GM23338 (cell line): Measurements from ENCODE around the gene MND1. TPM values are rescaled to one million over a fixed set of nuclear protein-coding genes. Genes with fewer than 3 reads are reported as not detected.

ENCODE experiments used
- ATAC-seq: fragments of 200-7000 bp; cut with Tn5 transposase; 3 replicates; pipeline ENCODE4 v1.9.1; 2020
- DNase-seq: peaks from one replicate; pipeline ENCODE4 v3.0.0-alpha.2; 2015; ENCODE audit warnings: low spot score
- H2AFZ ChIP-seq: fragments of 200-600 bp; sonication (generic); 2 replicates; pipeline ENCODE4 v1.8.0; 2016; ENCODE audit warnings: antibody characterized with exemption, mild to moderate bottlenecking, moderate library complexity
- H3F3A ChIP-seq: fragments of 200-600 bp; sonication (generic); replicated peaks from 2 replicates; pipeline ENCODE4 v1.8.0; 2017; ENCODE audit warnings: antibody characterized with exemption, mixed run types, low read depth
- H3K27ac ChIP-seq: fragments of 200-600 bp; sonication (generic); 2 replicates; pipeline ENCODE4 v1.6.1; 2016; ENCODE audit warnings: low read depth
- H3K27me3 ChIP-seq: fragments of 200-600 bp; sonication (generic); 2 replicates; pipeline ENCODE4 v1.8.0; 2016; ENCODE audit warnings: mild to moderate bottlenecking, mixed run types, moderate library complexity; ENCODE audit not compliant: insufficient read depth
- H3K36me3 ChIP-seq: fragments of 200-600 bp; sonication (generic); 2 replicates; pipeline ENCODE4 v1.8.0; 2016; ENCODE audit warnings: mild to moderate bottlenecking; ENCODE audit not compliant: insufficient read depth
- H3K4me1 ChIP-seq: fragments of 200-600 bp; sonication (generic); 2 replicates; pipeline ENCODE4 v1.8.0; 2016; ENCODE audit warnings: mild to moderate bottlenecking, moderate library complexity; ENCODE audit not compliant: insufficient read depth
- H3K4me2 ChIP-seq: fragments of 200-600 bp; sonication (generic); 2 replicates; pipeline ENCODE4 v1.7.1; 2017; ENCODE audit warnings: mixed run types
- H3K4me3 ChIP-seq: fragments of 200-600 bp; sonication (generic); 2 replicates; pipeline ENCODE4 v1.6.1; 2016; ENCODE audit warnings: mixed run types
- H3K79me2 ChIP-seq: fragments of 200-600 bp; sonication (generic); replicated peaks from 2 replicates; pipeline ENCODE4 v1.8.0; 2017; ENCODE audit warnings: mild to moderate bottlenecking; ENCODE audit not compliant: insufficient read depth
- H3K9me2 ChIP-seq: fragments of 200-600 bp; sonication (generic); 2 replicates; pipeline ENCODE4 v1.8.0; 2017; ENCODE audit not compliant: insufficient read depth
- H4K20me1 ChIP-seq: fragments of 200-600 bp; sonication (generic); replicated peaks from 2 replicates; pipeline ENCODE4 v1.8.0; 2017; ENCODE audit warnings: mild to moderate bottlenecking; ENCODE audit not compliant: insufficient read depth
- H3K27ac Mint-ChIP-seq: 2 replicates; pipeline ENCODE4 v1.8.0; 2020; ENCODE audit warnings: inconsistent platforms, mild to moderate bottlenecking, moderate library complexity, mixed read lengths
- H3K27me3 Mint-ChIP-seq: 3 replicates; pipeline ENCODE4 v1.8.0; 2022; ENCODE audit warnings: low read depth, mild to moderate bottlenecking, moderate library complexity, mixed read lengths, inconsistent platforms; ENCODE audit not compliant: insufficient read depth, poor library complexity
- H3K36me3 Mint-ChIP-seq: 3 replicates; pipeline ENCODE4 v1.8.0; 2021; ENCODE audit warnings: low read depth, mild to moderate bottlenecking, inconsistent platforms, moderate library complexity, mixed read lengths
- H3K4me1 Mint-ChIP-seq: 3 replicates; pipeline ENCODE4 v1.8.0; 2020; ENCODE audit warnings: mild to moderate bottlenecking, inconsistent platforms, mixed read lengths
- H3K4me3 Mint-ChIP-seq: 3 replicates; pipeline ENCODE4 v1.8.0; 2021; ENCODE audit warnings: moderate library complexity, mild to moderate bottlenecking, inconsistent platforms, mixed read lengths
- H3K9me3 Mint-ChIP-seq: 3 replicates; pipeline ENCODE4 v1.8.0; 2020; ENCODE audit warnings: moderate library complexity, mild to moderate bottlenecking, inconsistent platforms, mixed read lengths
- CREB1 ChIP-seq: fragments of 250-450 bp; sonication (Bioruptor Pico); IDR thresholded peaks from 2 replicates; pipeline ENCODE4 v1.5.0; 2020; ENCODE audit warnings: low read depth, mild to moderate bottlenecking, moderate library complexity
- EZH2 ChIP-seq: fragments of 200-600 bp; sonication (generic); IDR thresholded peaks from one replicate; pipeline ENCODE4 v1.8.0; 2017; ENCODE audit warnings: antibody characterized with exemption, mild to moderate bottlenecking, low read depth; ENCODE audit not compliant: unreplicated experiment
- EZH2phosphoT487 ChIP-seq: fragments of 200-600 bp; sonication (generic); IDR thresholded peaks from one replicate; pipeline ENCODE4 v1.8.1; 2018; ENCODE audit warnings: antibody characterized with exemption; ENCODE audit not compliant: unreplicated experiment
- JUNB ChIP-seq: IDR thresholded peaks from one replicate; pipeline ENCODE4 v1.6.1; 2016; ENCODE audit warnings: antibody characterized with exemption; ENCODE audit not compliant: unreplicated experiment
- NANOG ChIP-seq: IDR thresholded peaks from 2 replicates; pipeline ENCODE4 v1.6.1; 2016; ENCODE audit warnings: antibody characterized with exemption, borderline replicate concordance
- POLR2AphosphoS5 ChIP-seq: IDR thresholded peaks from 2 replicates; pipeline ENCODE4 v1.6.1; 2016; ENCODE audit warnings: antibody characterized with exemption, low read depth
- STAT1 ChIP-seq: IDR thresholded peaks from one replicate; pipeline ENCODE4 v1.6.1; 2016; ENCODE audit warnings: antibody characterized with exemption; ENCODE audit not compliant: unreplicated experiment
- ZNF114 ChIP-seq: fragments of 250-450 bp; sonication (Bioruptor Pico); IDR thresholded peaks from 2 replicates; pipeline ENCODE4 v1.5.0; 2020; ENCODE audit warnings: mild to moderate bottlenecking, moderate library complexity
- ZNF331 ChIP-seq: fragments of 250-450 bp; sonication (Bioruptor Pico); IDR thresholded peaks from 2 replicates; pipeline ENCODE4 v1.5.0; 2020; ENCODE audit warnings: low read depth, mild to moderate bottlenecking, moderate library complexity
- polyA plus RNA-seq: library from polyadenylated mRNA; unstranded; fragments of >200 nt; fragmentation: Nextera tagmentation; extraction: Ambion mirVana; gene quantifications from 2 replicates; pipeline ENCODE4 v1.2.1, GENCODE V29; 2016
- total RNA-seq: library from RNA; depleted of rRNA; stranded (reverse); fragments of >200 nt; shearing (Covaris generic); gene quantifications from 2 replicates; pipeline ENCODE4 v1.2.3, GENCODE V29; 2014
- TF ChIP-seq, protein P1 (sequence below): fragments of 250-450 bp; sonication (Bioruptor Pico); IDR thresholded peaks from 2 replicates; pipeline ENCODE4 v1.5.0; 2020; ENCODE audit warnings: mild to moderate bottlenecking, moderate library complexity
- TF ChIP-seq, protein P2 (sequence below): IDR thresholded peaks from 2 replicates; pipeline ENCODE4 v1.6.1; 2016; ENCODE audit warnings: antibody characterized with exemption
- TF ChIP-seq, protein P3 (sequence below): IDR thresholded peaks from one replicate; pipeline ENCODE4 v1.6.1; 2018; ENCODE audit warnings: antibody characterized with exemption; ENCODE audit not compliant: unreplicated experiment
- TF ChIP-seq, protein P4 (sequence below), 2 experiments: fragments of 200-600 bp in 1 of 2; sonication (generic) in 1 of 2; conservative IDR thresholded peaks; 2 replicates each; pipeline versions ENCODE4 v1.5.1 to v1.6.1; 2016 to 2017; ENCODE audit warnings: antibody characterized with exemption in 2 of 2, low read depth in 2 of 2, mild to moderate bottlenecking in 2 of 2, moderate library complexity in 1 of 2

The MND1 gene
- total and polyA plus RNA-seq, 2 experiments from 2014 or later, result 22.5 to 63.5 TPM

DNA sequence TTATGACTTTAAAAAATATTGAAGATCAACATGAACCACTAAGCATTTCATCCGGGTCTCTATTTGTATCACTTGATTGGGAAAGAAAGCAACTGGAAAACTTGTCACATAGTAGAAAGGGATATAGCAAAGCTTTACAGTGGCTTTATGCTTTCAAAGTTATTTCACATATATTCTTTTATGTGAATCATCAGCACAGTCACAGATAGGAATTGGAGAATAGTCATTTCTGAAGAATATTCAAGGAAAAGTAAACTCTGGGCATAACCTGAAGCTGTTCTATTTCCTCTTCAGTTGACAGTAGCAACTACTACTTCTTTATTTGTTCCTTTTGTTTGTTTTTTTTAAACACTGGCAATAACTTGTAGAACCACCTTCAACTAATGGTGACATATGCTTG, 50.5 kb downstream of the MND1 start:
- H3K27me3 Mint-ChIP-seq, result peaks cover 1% of the 10 kb centered on the region
- TF ChIP-seq EZH2phosphoT487 (no peak), EZH2 (no peak), POLR2AphosphoS5 (no peak), JUNB (no peak), ZNF331 (CRISPR knock-in tag) (no peak), CREB1 (CRISPR knock-in tag) (no peak), STAT1 (no peak), NANOG (no peak), ZNF114 (CRISPR knock-in tag) (no peak)
- TF ChIP-seq, protein P1, sequence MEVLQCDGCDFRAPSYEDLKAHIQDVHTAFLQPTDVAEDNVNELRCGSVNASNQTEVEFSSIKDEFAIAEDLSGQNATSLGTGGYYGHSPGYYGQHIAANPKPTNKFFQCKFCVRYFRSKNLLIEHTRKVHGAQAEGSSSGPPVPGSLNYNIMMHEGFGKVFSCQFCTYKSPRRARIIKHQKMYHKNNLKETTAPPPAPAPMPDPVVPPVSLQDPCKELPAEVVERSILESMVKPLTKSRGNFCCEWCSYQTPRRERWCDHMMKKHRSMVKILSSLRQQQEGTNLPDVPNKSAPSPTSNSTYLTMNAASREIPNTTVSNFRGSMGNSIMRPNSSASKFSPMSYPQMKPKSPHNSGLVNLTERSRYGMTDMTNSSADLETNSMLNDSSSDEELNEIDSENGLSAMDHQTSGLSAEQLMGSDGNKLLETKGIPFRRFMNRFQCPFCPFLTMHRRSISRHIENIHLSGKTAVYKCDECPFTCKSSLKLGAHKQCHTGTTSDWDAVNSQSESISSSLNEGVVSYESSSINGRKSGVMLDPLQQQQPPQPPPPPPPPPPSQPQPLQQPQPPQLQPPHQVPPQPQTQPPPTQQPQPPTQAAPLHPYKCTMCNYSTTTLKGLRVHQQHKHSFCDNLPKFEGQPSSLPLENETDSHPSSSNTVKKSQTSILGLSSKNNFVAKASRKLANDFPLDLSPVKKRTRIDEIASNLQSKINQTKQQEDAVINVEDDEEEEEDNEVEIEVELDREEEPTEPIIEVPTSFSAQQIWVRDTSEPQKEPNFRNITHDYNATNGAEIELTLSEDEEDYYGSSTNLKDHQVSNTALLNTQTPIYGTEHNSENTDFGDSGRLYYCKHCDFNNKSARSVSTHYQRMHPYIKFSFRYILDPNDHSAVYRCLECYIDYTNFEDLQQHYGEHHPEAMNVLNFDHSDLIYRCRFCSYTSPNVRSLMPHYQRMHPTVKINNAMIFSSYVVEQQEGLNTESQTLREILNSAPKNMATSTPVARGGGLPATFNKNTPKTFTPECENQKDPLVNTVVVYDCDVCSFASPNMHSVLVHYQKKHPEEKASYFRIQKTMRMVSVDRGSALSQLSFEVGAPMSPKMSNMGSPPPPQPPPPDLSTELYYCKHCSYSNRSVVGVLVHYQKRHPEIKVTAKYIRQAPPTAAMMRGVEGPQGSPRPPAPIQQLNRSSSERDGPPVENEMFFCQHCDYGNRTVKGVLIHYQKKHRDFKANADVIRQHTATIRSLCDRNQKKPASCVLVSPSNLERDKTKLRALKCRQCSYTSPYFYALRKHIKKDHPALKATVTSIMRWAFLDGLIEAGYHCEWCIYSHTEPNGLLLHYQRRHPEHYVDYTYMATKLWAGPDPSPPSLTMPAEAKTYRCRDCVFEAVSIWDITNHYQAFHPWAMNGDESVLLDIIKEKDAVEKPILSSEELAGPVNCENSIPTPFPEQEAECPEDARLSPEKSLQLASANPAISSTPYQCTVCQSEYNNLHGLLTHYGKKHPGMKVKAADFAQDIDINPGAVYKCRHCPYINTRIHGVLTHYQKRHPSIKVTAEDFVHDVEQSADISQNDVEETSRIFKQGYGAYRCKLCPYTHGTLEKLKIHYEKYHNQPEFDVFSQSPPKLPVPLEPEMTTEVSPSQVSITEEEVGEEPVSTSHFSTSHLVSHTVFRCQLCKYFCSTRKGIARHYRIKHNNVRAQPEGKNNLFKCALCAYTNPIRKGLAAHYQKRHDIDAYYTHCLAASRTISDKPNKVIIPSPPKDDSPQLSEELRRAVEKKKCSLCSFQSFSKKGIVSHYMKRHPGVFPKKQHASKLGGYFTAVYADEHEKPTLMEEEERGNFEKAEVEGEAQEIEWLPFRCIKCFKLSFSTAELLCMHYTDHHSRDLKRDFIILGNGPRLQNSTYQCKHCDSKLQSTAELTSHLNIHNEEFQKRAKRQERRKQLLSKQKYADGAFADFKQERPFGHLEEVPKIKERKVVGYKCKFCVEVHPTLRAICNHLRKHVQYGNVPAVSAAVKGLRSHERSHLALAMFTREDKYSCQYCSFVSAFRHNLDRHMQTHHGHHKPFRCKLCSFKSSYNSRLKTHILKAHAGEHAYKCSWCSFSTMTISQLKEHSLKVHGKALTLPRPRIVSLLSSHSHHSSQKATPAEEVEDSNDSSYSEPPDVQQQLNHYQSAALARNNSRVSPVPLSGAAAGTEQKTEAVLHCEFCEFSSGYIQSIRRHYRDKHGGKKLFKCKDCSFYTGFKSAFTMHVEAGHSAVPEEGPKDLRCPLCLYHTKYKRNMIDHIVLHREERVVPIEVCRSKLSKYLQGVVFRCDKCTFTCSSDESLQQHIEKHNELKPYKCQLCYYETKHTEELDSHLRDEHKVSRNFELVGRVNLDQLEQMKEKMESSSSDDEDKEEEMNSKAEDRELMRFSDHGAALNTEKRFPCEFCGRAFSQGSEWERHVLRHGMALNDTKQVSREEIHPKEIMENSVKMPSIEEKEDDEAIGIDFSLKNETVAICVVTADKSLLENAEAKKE (CRISPR knock-in tag), result no peak
- TF ChIP-seq, protein P2, sequence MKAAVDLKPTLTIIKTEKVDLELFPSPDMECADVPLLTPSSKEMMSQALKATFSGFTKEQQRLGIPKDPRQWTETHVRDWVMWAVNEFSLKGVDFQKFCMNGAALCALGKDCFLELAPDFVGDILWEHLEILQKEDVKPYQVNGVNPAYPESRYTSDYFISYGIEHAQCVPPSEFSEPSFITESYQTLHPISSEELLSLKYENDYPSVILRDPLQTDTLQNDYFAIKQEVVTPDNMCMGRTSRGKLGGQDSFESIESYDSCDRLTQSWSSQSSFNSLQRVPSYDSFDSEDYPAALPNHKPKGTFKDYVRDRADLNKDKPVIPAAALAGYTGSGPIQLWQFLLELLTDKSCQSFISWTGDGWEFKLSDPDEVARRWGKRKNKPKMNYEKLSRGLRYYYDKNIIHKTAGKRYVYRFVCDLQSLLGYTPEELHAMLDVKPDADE, result no peak
- TF ChIP-seq, protein P3, sequence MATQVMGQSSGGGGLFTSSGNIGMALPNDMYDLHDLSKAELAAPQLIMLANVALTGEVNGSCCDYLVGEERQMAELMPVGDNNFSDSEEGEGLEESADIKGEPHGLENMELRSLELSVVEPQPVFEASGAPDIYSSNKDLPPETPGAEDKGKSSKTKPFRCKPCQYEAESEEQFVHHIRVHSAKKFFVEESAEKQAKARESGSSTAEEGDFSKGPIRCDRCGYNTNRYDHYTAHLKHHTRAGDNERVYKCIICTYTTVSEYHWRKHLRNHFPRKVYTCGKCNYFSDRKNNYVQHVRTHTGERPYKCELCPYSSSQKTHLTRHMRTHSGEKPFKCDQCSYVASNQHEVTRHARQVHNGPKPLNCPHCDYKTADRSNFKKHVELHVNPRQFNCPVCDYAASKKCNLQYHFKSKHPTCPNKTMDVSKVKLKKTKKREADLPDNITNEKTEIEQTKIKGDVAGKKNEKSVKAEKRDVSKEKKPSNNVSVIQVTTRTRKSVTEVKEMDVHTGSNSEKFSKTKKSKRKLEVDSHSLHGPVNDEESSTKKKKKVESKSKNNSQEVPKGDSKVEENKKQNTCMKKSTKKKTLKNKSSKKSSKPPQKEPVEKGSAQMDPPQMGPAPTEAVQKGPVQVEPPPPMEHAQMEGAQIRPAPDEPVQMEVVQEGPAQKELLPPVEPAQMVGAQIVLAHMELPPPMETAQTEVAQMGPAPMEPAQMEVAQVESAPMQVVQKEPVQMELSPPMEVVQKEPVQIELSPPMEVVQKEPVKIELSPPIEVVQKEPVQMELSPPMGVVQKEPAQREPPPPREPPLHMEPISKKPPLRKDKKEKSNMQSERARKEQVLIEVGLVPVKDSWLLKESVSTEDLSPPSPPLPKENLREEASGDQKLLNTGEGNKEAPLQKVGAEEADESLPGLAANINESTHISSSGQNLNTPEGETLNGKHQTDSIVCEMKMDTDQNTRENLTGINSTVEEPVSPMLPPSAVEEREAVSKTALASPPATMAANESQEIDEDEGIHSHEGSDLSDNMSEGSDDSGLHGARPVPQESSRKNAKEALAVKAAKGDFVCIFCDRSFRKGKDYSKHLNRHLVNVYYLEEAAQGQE, result no peak
- TF ChIP-seq, protein P4, sequence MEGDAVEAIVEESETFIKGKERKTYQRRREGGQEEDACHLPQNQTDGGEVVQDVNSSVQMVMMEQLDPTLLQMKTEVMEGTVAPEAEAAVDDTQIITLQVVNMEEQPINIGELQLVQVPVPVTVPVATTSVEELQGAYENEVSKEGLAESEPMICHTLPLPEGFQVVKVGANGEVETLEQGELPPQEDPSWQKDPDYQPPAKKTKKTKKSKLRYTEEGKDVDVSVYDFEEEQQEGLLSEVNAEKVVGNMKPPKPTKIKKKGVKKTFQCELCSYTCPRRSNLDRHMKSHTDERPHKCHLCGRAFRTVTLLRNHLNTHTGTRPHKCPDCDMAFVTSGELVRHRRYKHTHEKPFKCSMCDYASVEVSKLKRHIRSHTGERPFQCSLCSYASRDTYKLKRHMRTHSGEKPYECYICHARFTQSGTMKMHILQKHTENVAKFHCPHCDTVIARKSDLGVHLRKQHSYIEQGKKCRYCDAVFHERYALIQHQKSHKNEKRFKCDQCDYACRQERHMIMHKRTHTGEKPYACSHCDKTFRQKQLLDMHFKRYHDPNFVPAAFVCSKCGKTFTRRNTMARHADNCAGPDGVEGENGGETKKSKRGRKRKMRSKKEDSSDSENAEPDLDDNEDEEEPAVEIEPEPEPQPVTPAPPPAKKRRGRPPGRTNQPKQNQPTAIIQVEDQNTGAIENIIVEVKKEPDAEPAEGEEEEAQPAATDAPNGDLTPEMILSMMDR (conservative IDR thresholded peaks at IDR 0.05; ENCODE audit: low read depth in 2 of 2), result no peak
- Histone ChIP-seq H4K20me1 (no peaks in the 10 kb centered on the region), H3K27me3 (no peaks in the 10 kb centered on the region), H3K4me3 (no peak overlapping the region), H3K4me1 (no peaks in the 10 kb centered on the region), H3F3A (no peaks in the 10 kb centered on the region), H2AFZ (no peak overlapping the region), H3K79me2 (no peaks in the 10 kb centered on the region), H3K27ac (no peak overlapping the region), H3K4me2 (no peak overlapping the region), H3K9me2 (no peaks in the 10 kb centered on the region), H3K36me3 (no peaks in the 10 kb centered on the region)
- DNase-seq (no peak), ATAC-seq (no peak)
- H3K4me3 Mint-ChIP-seq, result no peak overlapping the region
- peaks cover 7% of the 10 kb centered on the region; the same call in 2 of the 3 replicates for H3K36me3 Mint-ChIP-seq
- H3K4me1 Mint-ChIP-seq, result no peaks in the 10 kb centered on the region
- H3K9me3 Mint-ChIP-seq, result no peaks in the 10 kb centered on the region
- H3K27ac Mint-ChIP-seq, result no peak overlapping the region
